Measurements from ENCODE around the gene EFCAB12.
"Not testable (repeated sequence)": the region's sequence is repeated elsewhere in the genome, so short reads cannot be mapped to it uniquely, and the experiment has no call there.

Gene EFCAB12

GRCh38 chr3:129364811-129365210 is 63.6 kb downstream of the EFCAB12 start:
- not testable (repeated sequence) for DNase-seq

- DNase-seq: not testable (repeated sequence)
Observed at GRCh38 chr3:129363356-129363755, 65.1 kb downstream of the EFCAB12 start.

GRCh38 chr3:129360705-129361460 is 67.6 kb downstream of the EFCAB12 start:
- no peak for DNase-seq

- DNase-seq: no peak
Observed at GRCh38 chr3:129360171-129360611, 68.2 kb downstream of the EFCAB12 start.

- DNase-seq: no peak
Observed at GRCh38 chr3:129358772-129359371, 69.6 kb downstream of the EFCAB12 start.

GRCh38 chr3:129358177-129358771 is 70.2 kb downstream of the EFCAB12 start:
- DNase-seq: no peak

GRCh38 chr3:129357616-129358015 is 70.8 kb downstream of the EFCAB12 start:
- no peak for DNase-seq

GRCh38 chr3:129356756-129357425 is 71.5 kb downstream of the EFCAB12 start:
- no peak for DNase-seq

- no peak for DNase-seq
Observed at GRCh38 chr3:129353589-129353941, 74.9 kb downstream of the EFCAB12 start.

- no peak for DNase-seq
Observed at GRCh38 chr3:129352650-129353588, 75.5 kb downstream of the EFCAB12 start.

- DNase-seq: no peak
Observed at GRCh38 chr3:129352045-129352444, 76.4 kb downstream of the EFCAB12 start.

Measured in NCI-H2081 treated with DMSO at 0.1 percent for 48 hours (cell line).